HFF-Myc (cell line): ENCODE measurements around the gene GABARAPL2.

ENCODE experiments used
- DNase-seq: peaks from one replicate; pipeline ENCODE4 v3.0.0-alpha.2; 2011; ENCODE audit warnings: low read depth; ENCODE audit errors: extremely low read depth
- H3K4me3 ChIP-seq: replicated peaks from 2 replicates; pipeline ENCODE4 v1.5.1; 2011; ENCODE audit warnings: low read depth, mild to moderate bottlenecking, control low read depth, low read length
- TF ChIP-seq, protein P1 (sequence below): IDR thresholded peaks from 2 replicates; pipeline ENCODE4 v1.5.1; 2012; ENCODE audit warnings: mild to moderate bottlenecking, low read depth, low read length, control low read depth; ENCODE audit errors: missing control alignments

The GABARAPL2 gene, protein sequence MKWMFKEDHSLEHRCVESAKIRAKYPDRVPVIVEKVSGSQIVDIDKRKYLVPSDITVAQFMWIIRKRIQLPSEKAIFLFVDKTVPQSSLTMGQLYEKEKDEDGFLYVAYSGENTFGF

DNA sequence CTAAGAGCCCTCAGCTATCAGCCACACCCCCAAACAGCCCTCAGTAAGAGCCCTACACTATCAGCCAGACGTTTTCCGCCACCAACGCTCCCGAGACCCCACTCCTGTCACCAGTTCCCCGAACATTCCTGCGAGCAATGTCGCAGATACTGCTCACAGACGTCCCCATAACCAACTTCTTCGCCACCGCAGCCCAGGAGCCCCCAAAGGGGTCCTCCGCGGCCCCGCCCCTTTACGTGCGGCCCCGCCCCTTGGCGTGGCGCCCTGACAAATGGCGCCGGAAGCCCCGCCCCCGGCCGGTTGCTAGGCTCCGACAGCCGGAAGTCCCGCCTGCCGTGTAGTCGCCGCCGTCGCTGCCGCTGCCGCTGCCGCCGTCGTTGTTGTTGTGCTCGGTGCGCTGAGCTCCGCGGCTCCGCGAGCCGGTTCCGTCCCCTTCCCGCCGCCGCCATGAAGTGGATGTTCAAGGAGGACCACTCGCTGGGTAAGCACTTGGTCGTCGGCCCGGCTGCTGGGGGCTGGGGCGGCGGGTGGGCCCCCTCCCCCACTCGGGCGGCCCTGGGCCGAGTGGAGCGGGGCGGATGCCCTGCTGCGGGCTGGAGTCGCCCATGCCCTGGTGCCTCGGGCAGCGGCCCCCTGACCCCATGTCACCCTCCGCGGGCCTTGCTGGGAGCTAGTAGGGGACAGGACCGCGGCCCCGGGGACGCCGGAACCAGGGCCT, at the start of gene GABARAPL2:
TSS of gene GABARAPL2 (plus strand) at position 340 of the 718 bp plus-strand sequence. CDS start at position 448, 108 bp downstream.
- TF ChIP-seq, protein P1, sequence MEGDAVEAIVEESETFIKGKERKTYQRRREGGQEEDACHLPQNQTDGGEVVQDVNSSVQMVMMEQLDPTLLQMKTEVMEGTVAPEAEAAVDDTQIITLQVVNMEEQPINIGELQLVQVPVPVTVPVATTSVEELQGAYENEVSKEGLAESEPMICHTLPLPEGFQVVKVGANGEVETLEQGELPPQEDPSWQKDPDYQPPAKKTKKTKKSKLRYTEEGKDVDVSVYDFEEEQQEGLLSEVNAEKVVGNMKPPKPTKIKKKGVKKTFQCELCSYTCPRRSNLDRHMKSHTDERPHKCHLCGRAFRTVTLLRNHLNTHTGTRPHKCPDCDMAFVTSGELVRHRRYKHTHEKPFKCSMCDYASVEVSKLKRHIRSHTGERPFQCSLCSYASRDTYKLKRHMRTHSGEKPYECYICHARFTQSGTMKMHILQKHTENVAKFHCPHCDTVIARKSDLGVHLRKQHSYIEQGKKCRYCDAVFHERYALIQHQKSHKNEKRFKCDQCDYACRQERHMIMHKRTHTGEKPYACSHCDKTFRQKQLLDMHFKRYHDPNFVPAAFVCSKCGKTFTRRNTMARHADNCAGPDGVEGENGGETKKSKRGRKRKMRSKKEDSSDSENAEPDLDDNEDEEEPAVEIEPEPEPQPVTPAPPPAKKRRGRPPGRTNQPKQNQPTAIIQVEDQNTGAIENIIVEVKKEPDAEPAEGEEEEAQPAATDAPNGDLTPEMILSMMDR = no peak
- peak within 1 kb of the TSS; percentile 75 for H3K4me3 ChIP-seq
- no peak for DNase-seq

DNA sequence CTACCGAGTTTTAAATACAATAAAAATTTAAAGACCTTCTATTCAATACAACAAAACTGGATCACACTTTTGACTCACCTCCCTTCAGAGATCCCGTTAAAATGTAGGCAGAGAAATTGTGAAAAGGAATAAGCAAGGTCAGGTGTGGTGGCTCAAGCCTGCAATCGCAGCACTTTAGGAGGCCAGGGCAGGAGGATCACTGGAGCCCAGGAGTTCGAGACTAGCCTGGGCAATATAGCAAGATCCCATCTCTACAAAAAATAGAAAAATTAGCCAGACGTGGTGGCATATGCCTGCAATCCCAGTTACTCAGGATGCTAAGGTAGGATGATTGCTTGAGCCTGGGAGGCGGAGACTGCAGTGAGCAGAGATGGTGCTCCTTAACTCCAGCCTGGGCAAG, 47.0 kb upstream of the GABARAPL2 start:
- TF ChIP-seq, protein P1 = no peak
- no peak overlapping the region for H3K4me3 ChIP-seq
- no peak for DNase-seq

DNA sequence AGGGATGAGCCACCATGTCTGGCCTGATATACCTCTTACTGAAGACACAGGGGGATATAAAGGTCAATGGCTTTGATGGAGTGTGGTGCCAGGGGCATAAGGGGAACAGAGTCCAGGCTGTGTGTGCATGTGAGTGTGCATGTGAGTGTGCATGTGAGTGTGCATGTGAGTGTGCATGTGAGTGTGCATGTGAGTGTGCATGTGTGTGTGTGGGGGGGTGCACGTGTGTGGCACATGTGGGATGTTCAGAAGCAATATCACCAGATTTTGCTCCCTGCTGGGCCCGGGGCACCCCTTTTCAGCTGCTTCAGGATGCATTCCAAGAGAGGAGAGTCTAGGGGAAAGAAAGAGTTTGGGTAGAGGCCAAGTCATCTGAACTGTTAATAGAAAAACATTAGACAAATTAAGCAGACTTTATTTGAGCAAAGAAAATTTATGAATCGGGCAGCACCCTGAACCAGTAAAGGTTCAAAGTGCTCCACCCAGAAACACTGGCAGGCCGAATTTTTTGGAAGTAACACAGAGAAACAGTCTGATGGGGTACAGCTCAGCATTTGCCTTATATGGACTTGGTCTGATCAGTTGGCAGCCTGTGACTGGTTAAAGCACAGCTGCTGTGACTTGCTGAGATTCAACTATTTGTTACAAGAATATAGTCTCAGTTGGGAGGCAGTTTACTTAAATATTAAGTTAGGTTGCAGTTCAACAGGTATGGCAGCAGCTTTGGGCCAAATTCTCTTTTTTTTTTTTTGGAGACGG, 40.0 kb upstream of the GABARAPL2 start:
- DNase-seq = no peak
- H3K4me3 ChIP-seq = no peak overlapping the region
- TF ChIP-seq, protein P1 = no peak

DNA sequence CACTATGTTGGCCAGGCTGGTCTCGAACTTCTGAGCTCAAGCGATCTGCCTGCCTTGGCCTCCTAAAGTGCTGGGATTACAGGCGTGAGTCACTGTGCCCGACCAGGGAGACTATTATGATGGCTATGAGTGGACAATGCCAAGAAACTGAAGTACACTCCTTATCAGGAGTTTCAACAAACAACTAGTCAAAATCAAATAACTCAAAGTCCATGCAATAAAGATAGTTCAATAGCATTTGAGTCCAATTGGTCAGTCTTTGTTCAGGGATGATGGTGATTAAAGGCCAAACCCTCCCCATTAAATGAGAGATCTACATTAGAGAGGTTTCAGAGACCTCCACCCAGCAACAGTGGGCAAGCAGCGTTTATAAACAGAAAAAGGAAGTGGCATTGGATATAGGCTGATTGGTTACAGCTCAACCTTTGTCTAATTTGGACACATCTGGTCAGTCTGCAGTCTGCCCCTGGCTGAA, 38.3 kb upstream of the GABARAPL2 start:
- TF ChIP-seq, protein P1 = no peak
- no peak for DNase-seq
- no peak overlapping the region for H3K4me3 ChIP-seq

DNA sequence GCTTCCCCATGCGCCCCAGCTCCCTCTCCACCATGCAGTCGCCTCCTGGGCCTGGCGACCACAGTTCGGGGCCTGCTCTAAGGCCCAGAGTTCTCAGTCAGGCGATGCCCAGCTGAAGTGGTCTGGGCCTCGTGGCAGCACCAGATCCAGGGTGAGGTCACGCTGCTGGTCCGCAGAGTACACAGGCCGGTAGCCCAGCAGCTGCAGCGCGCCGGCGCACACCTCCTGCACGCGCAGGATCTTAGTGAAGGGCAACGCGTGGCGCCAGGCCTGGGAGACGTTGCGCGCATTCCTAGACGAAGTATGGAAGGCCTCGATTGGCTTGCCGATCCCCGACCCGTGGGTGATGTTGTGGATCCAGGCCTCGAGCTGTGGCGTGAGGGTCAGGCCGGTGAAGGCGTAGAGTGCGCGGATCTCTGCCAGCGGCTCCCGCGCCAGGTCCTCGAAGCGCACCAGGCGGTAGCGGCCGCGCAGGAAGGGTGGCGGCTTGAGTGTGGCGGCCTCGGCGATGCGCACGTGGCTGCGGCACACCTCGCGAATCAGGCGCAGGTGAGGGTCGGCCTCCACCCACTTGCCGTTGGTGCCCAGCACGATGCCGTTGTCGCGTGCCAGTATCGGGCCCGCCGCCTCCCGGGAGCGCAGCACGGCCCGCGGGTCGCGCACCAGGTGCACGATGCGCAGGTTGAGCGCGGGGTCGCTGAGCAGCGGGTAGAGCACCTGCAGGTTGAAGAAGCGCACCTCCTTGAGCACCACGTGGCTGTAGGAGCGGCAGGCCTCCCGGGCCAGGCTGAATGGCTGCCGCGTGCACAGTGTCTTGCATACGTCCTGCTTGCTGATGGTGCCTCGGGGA, 36.9 kb upstream of the GABARAPL2 start:
- TF ChIP-seq, protein P1 = no peak
- no peak for DNase-seq
- H3K4me3 ChIP-seq = no peak overlapping the region

DNA sequence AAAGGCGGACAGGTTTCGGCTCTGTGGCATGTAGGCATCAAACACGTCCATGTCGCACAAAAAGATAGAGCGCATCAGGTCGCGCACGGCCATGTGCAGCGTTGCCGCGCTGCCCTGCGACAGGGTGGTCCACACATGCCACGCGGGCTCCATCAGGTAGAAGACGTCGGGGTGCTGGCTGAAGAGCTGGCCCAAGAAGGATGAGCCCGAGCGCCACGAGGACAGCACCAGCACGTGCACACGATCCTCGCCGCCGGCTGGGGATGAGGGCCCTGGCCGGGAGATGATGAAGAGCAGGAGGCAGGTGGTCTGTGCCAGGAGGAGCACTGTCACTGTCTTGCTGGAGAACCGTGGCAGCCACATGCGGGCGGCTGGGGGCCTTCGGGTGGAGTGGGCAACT, 36.2 kb upstream of the GABARAPL2 start:
- TF ChIP-seq, protein P1 = no peak
- DNase-seq = no peak

More for the DNA sequence above, 36.2 kb upstream of the GABARAPL2 start:
- no peak overlapping the region for H3K4me3 ChIP-seq
